Hepatocyte (in vitro differentiated cells): ENCODE results near the gene NDUFB7.

ENCODE experiments used
- EZH2 ChIP-seq: fragments of 200-600 bp; sonication (generic); IDR thresholded peaks from 2 replicates; pipeline ENCODE4 v1.6.1; 2016; ENCODE audit warnings: antibody characterized with exemption, mild to moderate bottlenecking, borderline replicate concordance
- TF ChIP-seq, protein P1 (sequence below): fragments of 200-600 bp; sonication (generic); IDR thresholded peaks from 2 replicates; pipeline ENCODE4 v1.5.1; 2016; ENCODE audit warnings: antibody characterized with exemption, mild to moderate bottlenecking; ENCODE audit not compliant: poor library complexity

- TF ChIP-seq, protein P1, sequence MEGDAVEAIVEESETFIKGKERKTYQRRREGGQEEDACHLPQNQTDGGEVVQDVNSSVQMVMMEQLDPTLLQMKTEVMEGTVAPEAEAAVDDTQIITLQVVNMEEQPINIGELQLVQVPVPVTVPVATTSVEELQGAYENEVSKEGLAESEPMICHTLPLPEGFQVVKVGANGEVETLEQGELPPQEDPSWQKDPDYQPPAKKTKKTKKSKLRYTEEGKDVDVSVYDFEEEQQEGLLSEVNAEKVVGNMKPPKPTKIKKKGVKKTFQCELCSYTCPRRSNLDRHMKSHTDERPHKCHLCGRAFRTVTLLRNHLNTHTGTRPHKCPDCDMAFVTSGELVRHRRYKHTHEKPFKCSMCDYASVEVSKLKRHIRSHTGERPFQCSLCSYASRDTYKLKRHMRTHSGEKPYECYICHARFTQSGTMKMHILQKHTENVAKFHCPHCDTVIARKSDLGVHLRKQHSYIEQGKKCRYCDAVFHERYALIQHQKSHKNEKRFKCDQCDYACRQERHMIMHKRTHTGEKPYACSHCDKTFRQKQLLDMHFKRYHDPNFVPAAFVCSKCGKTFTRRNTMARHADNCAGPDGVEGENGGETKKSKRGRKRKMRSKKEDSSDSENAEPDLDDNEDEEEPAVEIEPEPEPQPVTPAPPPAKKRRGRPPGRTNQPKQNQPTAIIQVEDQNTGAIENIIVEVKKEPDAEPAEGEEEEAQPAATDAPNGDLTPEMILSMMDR = no peak
- TF ChIP-seq EZH2 = no peak
These were observed 40.8 kb upstream of the NDUFB7 start for GRCh38 chr19:14612657-14613056.
